NCI-H2081 treated with DMSO at 0.1 percent for 48 hours (cell line): ENCODE results near the gene CDX2.
"Not testable (repeated sequence)": the region's sequence is repeated elsewhere in the genome, so short reads cannot be mapped to it uniquely, and the experiment has no call there.

Experiments
- DNase-seq: peaks from one replicate; lab custom pipeline; 2025; lab: John Stamatoyannopoulos, UW

CDX2 gene, protein sequence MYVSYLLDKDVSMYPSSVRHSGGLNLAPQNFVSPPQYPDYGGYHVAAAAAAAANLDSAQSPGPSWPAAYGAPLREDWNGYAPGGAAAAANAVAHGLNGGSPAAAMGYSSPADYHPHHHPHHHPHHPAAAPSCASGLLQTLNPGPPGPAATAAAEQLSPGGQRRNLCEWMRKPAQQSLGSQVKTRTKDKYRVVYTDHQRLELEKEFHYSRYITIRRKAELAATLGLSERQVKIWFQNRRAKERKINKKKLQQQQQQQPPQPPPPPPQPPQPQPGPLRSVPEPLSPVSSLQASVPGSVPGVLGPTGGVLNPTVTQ

DNA sequence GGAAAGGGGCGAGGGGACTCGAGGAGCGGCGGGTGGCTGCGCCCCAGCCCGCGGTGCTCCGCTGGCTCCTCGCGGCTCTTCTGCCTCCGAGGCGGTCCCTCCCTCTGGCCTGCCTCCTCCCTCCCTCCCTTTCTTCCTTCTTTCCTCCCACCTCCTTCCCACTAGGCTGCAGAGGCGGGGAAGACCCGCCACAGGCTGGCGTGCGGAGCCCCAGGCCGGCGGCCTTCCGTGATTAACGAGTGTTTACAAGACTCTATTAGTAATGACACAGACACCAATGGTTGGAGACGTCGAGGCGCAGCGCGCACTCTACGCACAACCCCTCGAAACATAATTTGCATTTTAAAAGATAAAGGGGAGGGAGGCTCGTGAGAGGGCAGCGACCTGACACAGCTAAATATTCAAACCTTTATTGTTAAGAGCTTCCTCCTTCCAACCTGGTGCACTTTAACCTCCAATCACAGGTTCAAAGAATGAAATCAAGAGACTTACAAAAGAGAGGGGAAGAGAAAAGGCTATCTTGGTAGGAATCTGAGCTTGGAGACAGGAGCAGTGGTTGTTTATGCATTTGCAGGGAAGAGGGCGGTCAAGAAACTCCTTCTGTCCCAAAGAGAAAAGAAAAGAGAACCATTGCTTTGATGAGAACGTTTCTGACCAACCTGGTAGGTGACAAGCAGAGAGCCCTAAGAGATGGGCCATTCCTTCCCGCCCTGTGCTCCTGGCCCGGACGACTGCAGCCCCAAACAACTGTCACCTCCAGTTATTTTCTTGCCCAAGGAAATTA, at the start of gene CDX2:
Gene CDX2 (minus strand): TSS at position 234 of the 784 bp plus-strand sequence. CDS start 309 bp downstream, outside the sequence.
- DNase-seq: no peak

DNA sequence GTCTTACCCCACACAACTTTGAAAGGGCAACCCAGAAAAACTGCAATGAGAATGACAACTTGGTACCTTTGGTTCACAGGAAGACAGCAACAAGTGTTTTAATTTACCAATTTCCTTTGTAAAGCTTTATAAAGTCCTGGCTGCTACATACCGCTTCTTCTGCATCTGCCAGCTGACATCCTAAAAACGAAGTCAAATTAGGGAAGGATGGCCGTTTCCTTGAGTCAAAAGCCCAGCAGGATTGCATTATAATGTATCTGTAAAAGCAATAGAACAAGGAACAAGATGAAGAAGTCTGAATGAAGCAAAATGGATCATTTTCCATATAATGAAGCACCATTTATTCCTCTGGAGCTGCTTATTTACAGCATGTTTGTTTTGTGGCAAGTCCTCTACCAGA, 45.2 kb upstream of the CDX2 start:
- DNase-seq: no peak

DNA sequence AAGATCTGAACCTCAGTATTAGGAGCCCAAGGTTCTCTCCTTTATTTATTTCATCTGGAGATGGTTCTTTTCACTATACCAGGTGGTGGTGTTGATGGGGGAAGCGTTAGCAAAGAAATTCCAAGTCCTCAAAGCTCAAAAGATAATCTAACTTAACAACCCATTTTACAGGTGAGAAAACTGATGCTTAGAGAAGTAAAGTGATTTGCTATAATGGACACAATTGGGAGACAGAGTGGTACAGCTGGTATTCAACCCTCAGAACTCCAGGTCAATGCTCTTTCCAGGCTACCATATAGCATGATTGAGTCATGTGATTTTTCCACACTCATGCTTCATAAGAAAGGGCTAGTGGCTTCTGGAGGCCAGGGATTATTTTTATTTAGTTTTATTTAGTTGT, 44.4 kb upstream of the CDX2 start:
- DNase-seq: no peak

DNA sequence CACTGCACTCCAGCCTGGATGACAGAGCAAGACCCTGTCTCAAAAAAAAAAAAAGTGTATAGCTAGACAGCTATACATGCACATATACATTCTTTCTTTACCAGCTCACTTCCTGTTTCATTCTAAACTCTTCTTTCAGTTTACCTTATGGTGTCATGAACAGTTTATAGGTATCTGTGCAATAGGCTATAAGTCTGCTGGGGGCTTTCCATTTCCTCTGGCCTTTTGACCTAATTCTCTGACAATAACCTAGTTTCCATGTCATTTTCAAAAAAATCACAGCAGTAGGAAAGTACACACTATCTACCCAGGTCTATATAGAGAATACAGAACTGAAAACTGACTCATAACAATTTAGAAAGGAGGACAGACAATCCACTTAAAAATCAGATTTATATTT, 43.8 kb upstream of the CDX2 start:
- no peak for DNase-seq

DNA sequence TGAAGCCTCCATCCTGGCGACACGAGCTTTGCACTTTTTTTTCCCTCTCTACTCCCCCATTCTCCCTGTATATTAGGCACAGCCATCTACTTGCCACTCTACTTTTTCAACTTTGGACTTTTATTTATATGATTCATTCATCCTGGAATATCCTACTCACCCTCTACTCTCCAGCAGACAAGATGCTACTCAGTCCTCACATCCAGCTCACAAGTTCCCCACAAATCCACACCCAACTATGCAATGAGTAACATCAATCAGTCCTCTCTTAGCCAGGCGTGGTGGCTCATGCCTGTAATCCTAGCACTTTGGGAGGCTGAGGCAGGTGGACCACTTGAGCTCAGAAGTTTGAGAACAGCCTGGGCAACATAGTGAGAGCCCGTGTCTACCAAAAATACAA, 43.3 kb upstream of the CDX2 start:
- no peak for DNase-seq

DNA sequence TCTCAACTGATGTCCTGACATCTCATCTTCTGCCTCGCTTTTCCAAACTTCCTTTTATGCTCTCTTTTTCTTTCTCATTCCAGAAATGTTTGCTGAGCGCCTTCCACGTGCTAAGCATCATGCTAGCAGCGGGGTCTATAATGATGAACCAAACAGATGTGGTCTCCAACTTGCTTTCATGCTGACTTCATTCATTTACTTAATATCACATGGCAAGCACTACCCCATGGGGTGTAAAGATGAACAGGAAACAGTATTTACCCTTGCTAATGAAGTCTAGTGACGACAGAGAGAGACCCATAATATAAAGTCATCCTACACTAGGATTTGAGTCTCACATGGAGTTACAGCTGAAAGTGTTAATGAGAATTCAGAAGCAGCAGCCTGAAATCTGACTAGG, 40.9 kb upstream of the CDX2 start:
- no peak for DNase-seq

DNA sequence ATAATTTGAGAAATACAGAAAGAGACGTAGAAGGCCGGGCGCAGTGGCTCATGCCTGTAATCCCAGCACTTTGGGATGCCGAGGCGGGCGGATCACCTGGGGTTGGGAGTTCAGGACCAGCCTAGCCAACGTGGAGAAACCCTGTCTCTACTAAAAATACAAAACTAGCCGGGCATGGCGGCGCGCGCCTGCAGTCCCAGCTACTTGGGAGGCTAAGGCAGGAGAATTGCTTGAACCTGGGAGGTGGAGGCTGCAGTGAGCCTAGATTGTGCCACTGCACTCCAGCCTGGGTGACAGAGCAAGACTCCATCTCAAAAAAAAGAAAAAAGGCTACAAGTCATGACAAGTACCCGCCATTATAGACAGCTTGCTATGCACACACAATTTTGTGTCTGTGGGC, 35.9 kb upstream of the CDX2 start:
- DNase-seq: not testable (repeated sequence)

DNA sequence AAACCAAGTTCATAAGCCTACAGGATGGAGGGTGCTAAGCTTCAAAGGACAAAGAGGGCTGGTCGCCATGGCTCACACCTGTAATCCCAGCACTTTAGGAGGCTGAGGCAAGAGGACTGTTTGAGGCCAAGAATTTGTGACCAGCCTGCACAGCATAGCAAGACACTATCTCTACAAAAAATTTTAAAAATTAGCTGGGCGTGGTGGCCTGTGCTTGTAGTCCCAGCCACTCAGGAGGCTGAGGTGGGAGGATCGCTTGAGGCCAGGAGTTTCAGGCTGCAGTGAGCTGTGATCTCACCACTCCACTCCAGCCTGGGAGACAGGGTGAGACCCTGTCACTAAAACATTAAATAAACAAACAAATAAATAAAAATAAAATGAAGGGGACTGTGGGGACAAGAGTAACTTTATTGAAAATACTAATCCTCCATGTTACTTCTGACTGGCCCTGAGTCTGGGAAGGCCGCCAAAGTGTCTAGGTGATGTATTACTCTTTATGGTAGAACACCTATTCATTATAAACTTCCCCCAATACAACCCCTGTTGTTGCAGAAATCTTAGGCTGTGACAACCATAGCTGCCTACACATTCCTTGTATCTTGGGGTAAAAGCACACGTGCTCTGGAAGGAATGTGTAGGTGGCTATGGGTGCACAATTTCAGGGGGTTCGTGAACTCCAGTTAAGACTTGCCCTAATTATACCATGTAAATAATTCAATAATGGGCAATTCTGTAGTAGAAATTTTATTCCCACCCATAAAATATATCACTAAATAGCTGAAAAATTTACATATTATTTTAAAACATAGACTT, 34.0 kb upstream of the CDX2 start:
- no peak for DNase-seq

DNA sequence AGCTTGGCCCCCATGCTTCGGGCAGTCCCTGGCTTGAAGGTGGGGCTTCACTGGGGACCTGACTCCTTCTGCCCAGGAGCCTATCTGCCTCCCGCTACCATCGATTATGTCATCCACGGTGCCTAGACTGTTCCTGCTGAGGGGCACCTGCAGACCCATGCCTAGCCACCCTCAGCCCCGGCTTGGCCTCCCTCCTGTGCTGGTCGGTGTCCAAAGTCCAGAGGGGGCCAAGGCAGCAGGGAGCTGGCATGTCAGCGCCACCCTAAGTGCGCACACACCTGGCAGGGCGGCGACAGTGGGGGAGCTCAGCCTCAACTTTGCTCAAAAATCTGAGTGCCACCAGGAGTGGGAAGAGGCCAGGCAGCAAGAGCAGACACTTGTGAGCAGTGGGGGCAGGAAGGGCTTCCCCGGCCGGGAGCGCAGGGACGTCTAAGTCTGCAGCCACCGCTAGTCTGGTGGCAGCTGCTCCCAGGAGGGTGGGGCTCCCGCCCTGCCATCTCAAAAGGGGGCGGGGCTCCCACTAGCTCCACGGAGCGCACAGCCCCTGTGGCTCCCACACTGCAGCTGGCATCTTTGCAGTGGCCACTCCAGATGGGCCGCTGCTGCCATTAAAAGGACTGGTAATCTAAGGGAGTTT, 32.8 kb upstream of the CDX2 start:
- DNase-seq: no peak

DNA sequence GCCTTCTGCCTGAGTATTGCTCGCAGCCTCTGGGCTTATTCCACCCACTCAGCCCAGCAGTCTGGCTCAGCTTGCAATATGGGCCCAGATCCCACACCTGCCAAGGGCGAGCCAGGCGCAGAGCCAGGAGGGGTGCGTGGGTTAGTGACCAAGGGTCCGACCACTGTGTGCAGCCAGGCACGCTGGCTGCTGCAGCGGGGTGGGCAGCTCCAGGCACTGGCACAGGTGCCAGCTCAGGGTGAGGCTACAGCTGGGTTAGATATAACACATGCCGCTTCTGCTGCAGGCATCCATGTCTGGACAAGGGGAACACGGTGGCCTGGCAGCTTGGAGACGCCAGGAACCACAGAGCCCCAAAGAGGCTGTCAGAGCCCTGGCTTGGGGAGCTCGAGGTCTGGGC, 31.9 kb upstream of the CDX2 start:
- no peak for DNase-seq

DNA sequence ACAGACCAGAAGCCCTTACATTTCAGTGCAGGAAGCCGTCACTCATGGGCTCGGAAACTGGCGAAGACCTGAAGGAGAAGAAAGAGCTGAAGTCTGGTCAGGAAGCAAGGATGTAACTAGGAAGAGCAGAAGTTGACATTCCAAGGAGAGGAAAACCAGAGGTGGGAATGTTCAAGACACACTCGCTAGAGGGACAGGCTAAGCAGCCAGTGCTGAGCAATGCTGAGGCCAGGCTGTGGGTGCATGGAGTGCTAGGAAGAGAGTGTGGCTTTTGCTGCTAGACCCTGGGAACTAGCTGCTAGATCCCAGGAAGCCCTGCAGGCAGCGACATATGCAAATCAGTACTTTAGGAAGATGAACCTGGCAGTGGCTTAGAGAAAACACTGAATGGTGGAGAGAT, 31.5 kb upstream of the CDX2 start:
- DNase-seq: no peak

DNA sequence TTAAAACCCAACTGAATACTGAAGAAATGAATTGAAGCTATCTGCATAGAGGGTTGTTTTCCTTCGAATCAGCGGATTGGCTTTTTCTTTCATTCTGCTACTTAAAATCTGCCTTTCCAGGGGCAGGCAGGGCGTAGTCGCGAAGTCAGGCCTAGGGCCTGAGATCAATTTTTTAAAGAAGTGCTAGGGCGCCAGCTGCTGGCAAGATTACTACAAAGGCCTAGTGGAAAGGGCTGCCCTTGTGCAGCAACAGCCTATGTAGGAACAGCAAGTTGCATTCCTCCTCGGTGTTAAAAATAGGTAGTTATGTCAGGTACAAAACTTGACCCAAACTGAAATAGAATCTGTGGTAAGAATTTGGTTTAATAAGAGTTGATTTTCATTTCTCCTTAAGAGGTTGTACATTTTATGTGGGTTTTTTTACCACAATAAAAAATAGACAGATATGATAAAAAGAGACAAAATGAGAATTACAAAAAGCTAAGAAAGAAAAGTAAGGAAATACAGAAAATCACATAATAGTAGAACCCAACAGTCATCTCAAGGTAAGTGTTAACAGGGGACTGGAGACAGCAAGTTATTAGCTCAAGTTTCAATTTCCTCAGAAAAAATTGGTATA, 28.9 kb upstream of the CDX2 start:
- DNase-seq: no peak

DNA sequence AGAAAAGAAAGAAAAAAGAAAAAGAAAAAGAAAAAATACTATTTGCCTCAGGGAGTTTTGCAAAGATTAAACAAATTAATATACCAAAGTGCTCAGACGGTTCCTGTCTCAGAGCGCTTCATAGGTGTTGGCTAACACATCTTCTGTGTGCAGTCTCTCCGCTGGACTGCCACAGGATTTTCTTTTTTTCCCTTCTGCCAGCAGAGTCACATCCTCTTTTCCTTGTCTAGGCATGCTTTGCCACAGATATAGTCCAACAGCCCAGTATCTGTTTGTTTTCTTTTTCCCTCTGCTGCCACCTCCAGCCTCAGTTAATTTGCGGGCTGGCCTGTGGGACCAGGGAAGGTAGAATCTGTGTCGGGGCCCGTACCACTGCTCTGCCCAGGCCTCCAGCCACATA, 22.8 kb upstream of the CDX2 start:
- DNase-seq: no peak

DNA sequence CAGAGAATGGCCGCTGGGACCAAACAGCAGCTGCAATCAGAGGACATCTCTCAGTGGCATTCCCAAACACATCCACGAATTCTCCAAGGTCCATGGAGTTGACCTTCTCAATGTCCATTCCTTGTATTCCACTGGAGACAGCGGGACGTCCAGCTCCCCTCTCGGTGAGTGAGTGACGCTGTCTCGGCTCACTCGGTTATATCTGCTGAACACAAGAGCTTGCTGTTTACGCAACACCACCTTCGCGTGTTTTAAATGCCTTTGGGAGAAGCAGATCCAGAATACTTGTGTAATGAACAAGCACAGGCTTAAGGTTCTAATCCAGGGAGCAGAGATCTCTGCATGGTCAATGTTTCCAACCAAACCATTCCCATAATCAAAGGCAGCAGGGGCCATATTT, 19.4 kb upstream of the CDX2 start, which contains the start of gene URAD:
Gene URAD (minus strand): TSS at position 174 of the 400 bp plus-strand sequence. CDS start 56 bp downstream, at position 118.
- no peak for DNase-seq

DNA sequence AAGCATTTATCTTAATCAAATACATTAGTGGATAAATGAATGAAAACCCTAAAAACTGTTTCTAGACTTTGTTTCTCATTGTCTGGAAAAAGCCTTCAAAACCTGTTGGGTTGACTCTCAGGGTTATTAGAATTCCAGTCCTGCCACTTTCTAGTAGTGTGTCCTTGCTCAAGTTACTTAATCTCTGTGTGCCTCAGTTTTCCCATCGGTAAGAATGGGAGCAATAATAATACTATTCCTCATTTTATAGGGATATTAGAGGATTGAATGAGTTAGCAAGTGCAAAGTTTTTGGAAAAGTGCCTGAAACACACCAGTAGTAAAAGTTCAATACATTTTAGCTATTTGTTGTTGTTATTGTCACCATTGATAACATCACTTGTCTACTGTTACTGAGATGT, 16.5 kb upstream of the CDX2 start:
- no peak for DNase-seq

DNA sequence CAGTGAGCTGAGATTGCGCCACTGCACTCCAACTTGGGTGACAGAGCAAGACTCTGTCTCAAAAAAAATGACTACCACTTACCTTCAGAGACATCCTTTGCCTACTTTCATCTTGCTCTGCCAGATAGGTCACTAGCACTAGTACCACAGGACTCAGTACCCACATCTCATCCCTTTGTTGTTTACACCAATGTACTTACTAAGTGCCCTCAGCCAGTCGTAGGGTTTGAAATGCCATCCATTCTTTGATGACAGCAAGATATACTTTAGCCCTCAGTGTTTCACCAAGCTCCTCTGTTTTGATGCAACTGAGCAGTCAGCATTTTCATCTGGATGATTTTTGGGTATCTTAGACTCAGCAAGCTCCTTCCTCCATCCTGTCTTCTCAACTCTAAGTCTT, 13.2 kb upstream of the CDX2 start:
- DNase-seq: no peak

DNA sequence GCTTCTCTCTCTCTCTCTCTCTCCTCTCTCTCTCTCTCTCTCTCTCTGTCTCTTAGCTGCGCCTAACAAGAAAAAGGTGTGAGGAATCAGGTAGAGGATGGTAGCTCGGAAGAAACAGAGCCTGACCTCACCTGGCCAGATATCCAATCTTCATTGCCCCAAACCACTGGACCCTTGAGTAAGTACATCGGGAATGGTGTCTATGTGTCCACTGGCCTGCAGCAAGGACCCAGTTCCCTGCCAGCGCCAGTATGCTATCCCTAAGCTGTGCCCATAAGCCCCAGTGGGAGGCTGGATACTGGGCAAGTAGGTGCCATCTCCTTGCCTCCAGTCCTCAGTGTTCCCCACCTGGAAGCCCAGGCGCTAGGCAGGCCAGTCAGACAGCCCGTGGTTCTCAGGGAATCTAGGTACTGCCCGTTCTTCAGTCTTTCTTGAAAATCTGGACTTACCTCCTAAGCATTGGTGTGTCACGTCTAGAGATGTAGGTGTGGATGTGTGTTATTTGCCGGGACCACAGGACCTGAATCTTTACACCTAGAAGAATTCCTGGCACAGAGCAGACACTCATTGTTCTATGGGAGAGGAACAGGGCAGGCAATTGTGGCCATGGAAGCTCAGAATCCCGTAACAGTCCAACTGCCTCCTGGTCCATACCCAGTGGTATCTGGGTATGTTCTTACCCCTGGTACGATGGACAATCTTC, 12.0 kb upstream of the CDX2 start:
- no peak for DNase-seq

DNA sequence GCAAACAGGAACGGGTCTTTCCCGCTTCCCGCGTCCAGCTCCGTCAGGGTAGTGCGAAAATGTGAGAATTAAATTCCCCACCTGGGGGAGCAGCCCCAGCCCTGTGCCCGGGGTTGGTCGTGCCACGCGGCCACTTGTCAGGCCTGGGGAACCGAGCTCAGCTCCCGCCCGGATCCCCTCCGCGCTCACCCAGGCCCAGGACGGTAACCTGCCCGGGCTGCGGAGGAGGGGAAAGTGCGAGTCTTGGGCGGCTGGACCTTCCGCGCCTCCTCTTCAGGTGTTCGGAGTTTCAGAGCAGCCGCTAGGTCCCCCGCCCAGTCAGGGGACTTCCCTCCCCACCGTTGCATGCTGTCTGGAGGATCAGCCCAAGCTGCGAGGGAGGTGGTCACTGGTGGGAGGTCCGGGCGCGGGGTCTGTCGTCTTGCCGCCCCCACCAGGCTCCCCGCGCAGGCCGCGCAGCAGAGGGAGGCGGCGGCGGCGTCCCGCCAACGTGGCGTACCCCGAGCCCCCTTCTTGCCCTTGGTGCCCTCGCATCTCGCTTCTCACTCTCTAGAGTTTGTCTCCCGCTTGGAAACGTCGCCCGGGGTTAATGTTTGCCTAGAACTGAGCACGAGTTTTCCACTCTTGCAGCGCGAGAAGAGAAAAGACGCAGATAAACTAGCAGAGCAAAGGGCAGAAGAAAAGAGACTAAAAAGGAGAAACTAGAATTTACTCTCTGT, 11.3 kb upstream of the CDX2 start:
- no peak for DNase-seq

DNA sequence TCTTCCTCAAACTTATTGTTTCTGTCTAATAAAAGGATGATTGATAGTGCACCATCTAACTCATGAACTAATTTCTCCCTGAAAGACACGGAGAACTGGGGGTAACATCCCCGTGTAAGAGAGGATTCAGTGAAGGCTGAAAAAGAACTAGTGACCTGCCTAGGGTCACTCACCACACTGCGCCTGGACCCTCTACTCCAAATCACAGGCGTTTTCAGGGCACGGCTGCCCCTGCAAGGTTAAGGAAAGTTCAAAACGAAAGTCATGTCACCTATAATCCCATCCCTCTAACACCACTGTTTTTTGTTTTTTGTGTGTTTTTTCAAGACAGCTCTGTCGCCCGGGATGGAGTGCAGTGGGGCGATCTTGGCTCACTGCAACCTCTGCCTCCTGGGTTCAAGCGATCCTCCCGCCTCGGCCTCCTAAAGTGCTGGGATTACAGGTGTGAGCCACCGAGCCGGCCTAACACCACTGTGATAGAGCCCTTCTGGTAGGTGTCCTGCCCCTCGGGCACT, 10.7 kb upstream of the CDX2 start:
- DNase-seq: no peak

DNA sequence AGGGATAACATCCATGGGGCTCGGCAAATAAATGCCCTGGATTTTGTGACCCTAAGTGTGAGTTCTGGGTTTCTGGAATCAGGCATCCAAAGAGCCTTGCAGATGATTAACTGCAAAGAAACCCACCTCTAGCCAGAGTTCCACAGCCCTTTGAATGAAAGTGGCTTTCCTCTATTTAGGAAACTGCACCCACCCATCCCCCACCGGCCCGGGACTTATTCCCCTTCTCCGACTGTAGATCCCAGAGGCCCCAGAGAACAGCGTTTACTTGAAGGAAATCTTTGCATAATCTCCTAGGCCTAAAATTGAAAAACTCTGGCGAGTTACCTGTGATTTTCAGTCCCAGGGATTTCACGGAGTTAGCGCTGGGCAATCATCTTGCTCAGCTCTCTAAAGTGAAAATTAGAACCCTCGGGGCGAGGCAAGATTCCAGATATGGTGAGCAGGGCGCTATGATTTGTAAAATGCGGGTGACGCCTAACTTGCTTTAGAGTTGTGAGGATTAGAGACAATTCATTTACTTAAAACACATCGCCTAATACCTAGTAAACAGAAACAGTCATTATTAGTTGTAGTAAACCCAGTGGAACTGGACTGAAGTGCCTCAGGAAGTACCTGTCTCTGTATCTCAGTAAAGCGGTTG, 10.0 kb upstream of the CDX2 start:
- no peak for DNase-seq
